ENCODE measurements around the gene CAMKMT.
"Not testable (repeated sequence)": the region's sequence is repeated elsewhere in the genome, so short reads cannot be mapped to it uniquely, and the experiment has no call there.

The CAMKMT gene

GRCh38 chr2:44595615-44596014, 233.9 kb downstream of the CAMKMT start:
- not testable (repeated sequence) for DNase-seq (ENCODE audit: low read depth in 2 of 2, low spot score in 1 of 2)

GRCh38 chr2:44596537-44597320, 235.0 kb downstream of the CAMKMT start:
- no peak for DNase-seq (ENCODE audit: low read depth in 2 of 2, low spot score in 1 of 2)

GRCh38 chr2:44598330-44599119, 236.8 kb downstream of the CAMKMT start:
- no peak for DNase-seq (ENCODE audit: low read depth in 2 of 2, low spot score in 1 of 2)

- no peak for DNase-seq (ENCODE audit: low read depth in 2 of 2, low spot score in 1 of 2)
Measured at GRCh38 chr2:44599130-44599529, 237.4 kb downstream of the CAMKMT start.

GRCh38 chr2:44602446-44602845, 240.7 kb downstream of the CAMKMT start:
- DNase-seq (ENCODE audit: low read depth in 2 of 2, low spot score in 1 of 2) = no peak

- DNase-seq (ENCODE audit: low read depth in 2 of 2, low spot score in 1 of 2) = no peak
Measured at GRCh38 chr2:44605511-44605910, 243.8 kb downstream of the CAMKMT start.

- no peak for DNase-seq (ENCODE audit: low read depth in 2 of 2, low spot score in 1 of 2)
Measured at GRCh38 chr2:44612276-44612675, 250.5 kb downstream of the CAMKMT start.

GRCh38 chr2:44614940-44615339, 253.2 kb downstream of the CAMKMT start:
- DNase-seq (ENCODE audit: low read depth in 2 of 2, low spot score in 1 of 2) = no peak

GRCh38 chr2:44615950-44616518, 254.3 kb downstream of the CAMKMT start:
- no peak for DNase-seq (ENCODE audit: low read depth in 2 of 2, low spot score in 1 of 2)

- DNase-seq (ENCODE audit: low read depth in 2 of 2, low spot score in 1 of 2) = no peak
Measured at GRCh38 chr2:44616667-44617155, 255.0 kb downstream of the CAMKMT start.

GRCh38 chr2:44618251-44619023, 256.7 kb downstream of the CAMKMT start:
- DNase-seq (ENCODE audit: low read depth in 2 of 2, low spot score in 1 of 2) = no peak

- DNase-seq (ENCODE audit: low read depth in 2 of 2, low spot score in 1 of 2) = no peak
Measured at GRCh38 chr2:44620189-44620990, 258.6 kb downstream of the CAMKMT start.

GRCh38 chr2:44623622-44624351, 262.0 kb downstream of the CAMKMT start:
- no peak for DNase-seq (ENCODE audit: low read depth in 2 of 2, low spot score in 1 of 2)

GRCh38 chr2:44628297-44628696, 266.6 kb downstream of the CAMKMT start:
- DNase-seq (ENCODE audit: low read depth in 2 of 2, low spot score in 1 of 2) = no peak

GRCh38 chr2:44632931-44633689, 271.4 kb downstream of the CAMKMT start:
- DNase-seq (ENCODE audit: low read depth in 2 of 2, low spot score in 1 of 2) = no peak

- DNase-seq (ENCODE audit: low read depth in 2 of 2, low spot score in 1 of 2) = no peak
Measured at GRCh38 chr2:44635725-44636124, 274.0 kb downstream of the CAMKMT start.

- DNase-seq (ENCODE audit: low read depth in 2 of 2, low spot score in 1 of 2) = no peak
Measured at GRCh38 chr2:44638649-44639048, 276.9 kb downstream of the CAMKMT start.

GRCh38 chr2:44639399-44639798, 277.7 kb downstream of the CAMKMT start:
- no peak for DNase-seq (ENCODE audit: low read depth in 2 of 2, low spot score in 1 of 2)

Data from stimulated activated CD8-positive, alpha-beta memory T cell treated with anti-CD3 and anti-CD28 coated beads, Interleukin-4, amount 100 ng/mL, for 1 hour (primary cell).